DND-41 (cell line): ENCODE results near the gene ZNF714.

Source experiments
- CTCF ChIP-seq: IDR thresholded peaks from 2 replicates; pipeline ENCODE4 v1.5.1; 2012; ENCODE audit warnings: borderline replicate concordance, low read length, moderate library complexity, mild to moderate bottlenecking; ENCODE audit not compliant: poor library complexity, severe bottlenecking; ENCODE audit errors: extremely low read depth
- EZH2 ChIP-seq: IDR thresholded peaks from 3 replicates; pipeline ENCODE4 v1.6.1; 2012; ENCODE audit warnings: borderline replicate concordance, low read depth, mild to moderate bottlenecking, moderate library complexity, low read length, inconsistent platforms; ENCODE audit not compliant: severe bottlenecking

- TF ChIP-seq CTCF (no peak), EZH2 (no peak)
Observed at GRCh38 chr19:21052902-21053301, 29.1 kb upstream of the ZNF714 start.
